DMS 273 (cell line): ENCODE results near the gene ZNF180.
"Not testable (repeated sequence)": the region's sequence is repeated elsewhere in the genome, so short reads cannot be mapped to it uniquely, and the experiment has no call there.

ENCODE experiments used
- DNase-seq: peaks from one replicate; lab custom pipeline; 2025; ENCODE audit not compliant: unreplicated experiment; lab: John Stamatoyannopoulos, UW

Gene ZNF180

GRCh38 chr19:44499962-44500949, at the start of gene ZNF180:
ZNF180 (minus strand) TSS chr19:44500522; CDS start chr19:44497334, 3,188 bp downstream.
- peak; percentile 99 for DNase-seq

GRCh38 chr19:44549507-44549906, 49.2 kb upstream of the ZNF180 start:
- DNase-seq, result no peak

DNA sequence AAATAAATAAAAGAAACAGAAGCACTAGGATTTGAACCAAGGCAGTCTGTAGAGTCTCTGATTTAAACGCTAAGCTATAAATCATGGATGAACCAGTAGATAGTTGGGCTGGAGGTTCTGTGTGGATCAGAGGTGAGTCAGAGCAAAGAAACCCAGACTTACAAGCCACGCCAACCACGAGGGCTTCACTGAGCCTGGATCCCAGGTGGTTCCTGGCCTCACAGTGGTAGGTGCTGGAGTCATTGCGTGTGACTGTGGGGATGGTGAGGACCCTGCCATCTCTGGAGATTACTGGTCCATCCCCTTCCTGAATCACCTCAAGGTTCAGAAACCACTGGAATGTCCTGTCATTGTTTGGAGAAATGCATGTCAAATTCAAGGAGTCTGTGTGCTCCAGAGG, 48.4 kb upstream of the ZNF180 start:
- DNase-seq, result no peak

DNA sequence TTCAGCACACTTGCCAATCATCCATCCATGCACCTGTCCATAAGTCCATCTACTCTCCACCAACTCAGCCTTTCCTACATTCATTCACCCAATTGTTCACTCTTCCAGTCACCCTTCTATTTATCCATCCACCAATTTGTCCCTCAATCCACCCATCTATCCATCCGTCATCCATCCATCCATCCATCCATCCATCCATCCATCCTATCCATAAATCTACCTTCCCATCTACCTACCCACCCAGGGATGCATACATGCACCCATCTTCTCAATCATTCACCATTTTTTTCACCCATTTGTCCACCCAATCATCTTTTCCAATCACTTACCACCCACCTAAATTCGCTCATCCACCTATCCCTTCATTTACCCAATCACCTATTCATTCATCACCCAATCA, 43.7 kb upstream of the ZNF180 start:
- no peak for DNase-seq

DNA sequence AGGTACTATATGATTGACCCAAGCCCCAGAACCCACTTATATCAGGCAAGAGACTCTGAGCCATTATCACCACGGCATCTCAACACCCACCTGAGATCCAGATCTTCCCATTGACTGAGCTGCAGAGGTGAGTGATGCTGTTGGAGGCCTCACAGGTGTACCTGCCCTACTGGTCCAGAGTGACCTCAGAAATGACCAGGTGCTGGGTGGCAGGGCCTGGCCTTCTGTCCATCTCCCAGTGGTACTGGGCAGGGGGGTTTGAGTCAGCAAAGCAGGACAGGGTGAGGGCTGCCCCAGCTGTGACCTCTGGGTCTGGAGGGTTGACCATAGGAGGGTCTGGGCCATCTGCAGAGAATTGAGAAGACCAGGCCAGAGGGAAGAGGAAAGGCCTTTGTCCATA, 42.3 kb upstream of the ZNF180 start:
- DNase-seq, result no peak

- no peak for DNase-seq
These were observed 40.4 kb upstream of the ZNF180 start for GRCh38 chr19:44540736-44541135.

DNA sequence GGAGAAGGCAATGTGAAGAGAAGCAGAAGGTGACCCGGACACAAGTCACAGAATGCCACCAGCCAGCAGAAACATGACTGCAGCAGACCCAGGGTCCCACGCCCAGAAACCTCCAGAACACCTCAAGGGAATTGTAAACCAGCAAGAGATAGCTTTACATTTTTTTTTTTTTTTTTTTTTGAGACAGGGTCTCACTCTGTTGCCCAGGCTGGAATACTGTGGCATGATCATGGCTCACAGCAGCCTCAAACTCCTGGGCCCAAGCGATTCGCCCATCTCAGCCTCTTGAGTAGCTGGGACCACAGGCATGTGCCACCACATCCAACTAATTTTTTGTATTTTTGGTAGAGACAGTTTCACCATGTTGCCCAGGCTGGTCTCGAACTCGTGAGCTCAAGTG, 39.7 kb upstream of the ZNF180 start:
- DNase-seq, result no peak

GRCh38 chr19:44539236-44539826, 39.0 kb upstream of the ZNF180 start:
- no peak for DNase-seq

DNA sequence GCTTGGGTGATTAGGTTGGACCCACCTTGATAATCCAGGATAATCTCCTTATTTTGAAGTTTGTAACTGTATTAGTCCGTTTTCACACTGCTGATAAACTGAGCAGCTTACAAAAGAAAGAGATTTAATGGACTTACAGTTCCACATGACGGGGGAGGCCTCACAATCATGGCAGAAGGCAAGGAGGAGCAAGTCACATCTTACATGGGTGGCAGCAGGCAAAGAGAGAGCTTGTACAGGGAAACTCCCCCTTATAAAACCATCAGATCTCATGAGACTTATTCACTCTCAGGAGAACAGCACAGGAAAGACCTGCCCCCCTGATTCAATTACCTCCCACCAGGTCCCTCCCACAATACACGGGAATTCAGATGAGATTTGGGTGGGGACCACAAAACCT, 35.0 kb upstream of the ZNF180 start:
- DNase-seq, result not testable (repeated sequence)

GRCh38 chr19:44532819-44533218, 32.5 kb upstream of the ZNF180 start:
- DNase-seq, result no peak

GRCh38 chr19:44530777-44531176, 30.5 kb upstream of the ZNF180 start:
- DNase-seq, result no peak

DNA sequence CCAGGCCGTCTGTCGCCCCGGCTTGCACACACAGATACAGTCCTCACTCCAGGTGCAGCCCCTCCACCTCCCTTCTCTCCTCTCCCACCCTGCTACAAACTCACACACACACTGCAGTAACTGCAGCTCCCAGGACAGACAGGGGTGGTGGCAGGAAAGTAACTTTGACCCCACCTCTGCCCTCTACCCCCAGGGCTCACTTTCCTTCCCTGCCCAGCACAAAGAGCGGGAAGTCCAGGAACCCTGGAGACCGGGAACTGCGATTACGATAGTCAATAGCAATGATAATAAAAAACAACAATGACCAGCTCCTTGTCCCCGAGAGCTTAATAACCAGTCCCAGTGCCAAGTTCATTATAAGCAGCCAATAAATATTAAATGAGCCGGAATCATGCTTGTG, 29.2 kb upstream of the ZNF180 start, which contains the start of gene CEACAM20:
CEACAM20 (minus strand) TSS at position 140 of the 400 bp plus-strand sequence. CDS start 166 bp downstream, outside the sequence.
- no peak for DNase-seq

GRCh38 chr19:44527554-44527953, 27.2 kb upstream of the ZNF180 start:
- no peak for DNase-seq

DNA sequence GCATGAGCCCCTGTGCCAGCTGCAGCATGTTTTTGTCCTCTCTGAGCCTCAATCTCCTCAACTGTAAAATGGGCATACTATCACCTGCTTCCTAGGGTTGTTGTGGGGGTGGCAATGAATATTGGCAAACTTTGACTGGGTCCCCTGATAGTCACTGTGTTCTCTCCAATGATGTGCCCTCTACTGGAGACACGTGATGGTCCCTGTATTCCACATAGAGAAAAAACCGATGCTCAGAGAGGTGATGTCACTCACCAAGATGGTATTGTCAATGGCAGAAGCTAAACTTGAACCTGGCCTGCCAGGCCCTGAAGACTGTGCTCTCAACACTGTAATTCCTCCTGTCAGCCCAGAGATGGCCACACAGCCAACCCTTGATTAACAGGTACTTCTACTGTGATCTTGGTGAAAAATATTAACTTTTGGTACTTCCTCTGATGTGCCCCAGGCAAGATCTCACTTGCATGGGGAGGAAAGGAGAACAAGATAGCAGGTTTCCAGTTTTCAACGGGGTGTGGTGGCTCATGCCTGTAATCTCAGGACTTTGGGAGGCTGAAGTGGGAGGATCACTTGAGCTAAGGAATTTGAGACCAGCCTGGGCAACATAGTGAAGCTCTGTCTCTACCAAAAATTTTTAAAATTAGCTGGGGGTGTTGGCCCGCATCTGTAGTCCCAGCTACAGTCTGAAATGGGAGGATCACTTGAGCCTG, 25.6 kb upstream of the ZNF180 start:
- peak; percentile 11 for DNase-seq

GRCh38 chr19:44521370-44521769, 21.0 kb upstream of the ZNF180 start:
- no peak for DNase-seq

- no peak for DNase-seq
These were observed 16.8 kb upstream of the ZNF180 start for GRCh38 chr19:44517146-44517545.

- no peak for DNase-seq
These were observed 15.6 kb upstream of the ZNF180 start for GRCh38 chr19:44515907-44516306.

GRCh38 chr19:44515031-44515430, 14.7 kb upstream of the ZNF180 start:
- no peak for DNase-seq

DNA sequence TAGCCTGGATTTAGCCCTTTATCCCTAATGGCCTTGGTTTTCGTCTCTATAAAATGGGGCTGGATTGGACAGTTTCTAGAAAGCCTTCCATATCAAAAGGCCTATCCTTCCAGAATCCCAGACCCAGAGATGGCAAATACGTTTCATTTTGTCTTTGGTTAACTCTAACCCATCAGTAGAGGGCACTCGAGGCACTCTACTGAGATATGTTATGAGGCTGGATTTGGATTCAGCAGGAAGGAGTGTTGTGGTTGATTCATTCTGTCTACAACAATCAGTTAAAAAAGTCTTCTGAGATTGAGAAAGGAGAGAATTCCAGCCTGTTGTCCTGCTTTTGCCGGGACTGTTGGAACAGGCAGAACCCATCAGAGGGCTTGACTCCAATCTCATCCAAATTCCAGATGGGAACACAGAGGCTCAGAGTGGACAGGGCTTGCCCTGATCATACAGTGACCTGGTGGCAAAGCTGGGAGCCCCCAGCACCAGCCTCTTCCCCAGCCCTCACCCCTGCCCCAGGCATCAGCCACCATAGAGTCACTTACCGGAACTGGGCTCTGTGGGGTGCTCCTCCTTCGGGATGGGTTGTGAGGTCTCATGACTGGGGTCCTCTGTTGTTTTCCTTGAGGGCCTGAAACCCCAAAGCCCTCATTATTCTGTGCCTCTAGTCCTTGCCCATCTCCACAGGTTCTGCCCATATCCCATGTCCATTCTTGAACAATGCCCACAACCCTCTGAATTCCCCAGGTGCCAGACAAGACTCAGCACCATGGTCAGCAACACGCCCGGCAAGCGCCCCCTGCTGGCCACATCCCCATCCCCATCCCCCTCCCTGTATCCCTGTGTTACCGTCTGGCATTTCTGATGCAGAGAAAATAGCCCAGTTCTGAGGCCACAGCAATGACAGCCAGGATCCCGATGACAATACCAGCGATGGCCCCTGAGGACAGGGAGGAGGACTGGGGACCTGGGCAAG, 12.3 kb upstream of the ZNF180 start:
- DNase-seq, result peak; percentile 64

DNA sequence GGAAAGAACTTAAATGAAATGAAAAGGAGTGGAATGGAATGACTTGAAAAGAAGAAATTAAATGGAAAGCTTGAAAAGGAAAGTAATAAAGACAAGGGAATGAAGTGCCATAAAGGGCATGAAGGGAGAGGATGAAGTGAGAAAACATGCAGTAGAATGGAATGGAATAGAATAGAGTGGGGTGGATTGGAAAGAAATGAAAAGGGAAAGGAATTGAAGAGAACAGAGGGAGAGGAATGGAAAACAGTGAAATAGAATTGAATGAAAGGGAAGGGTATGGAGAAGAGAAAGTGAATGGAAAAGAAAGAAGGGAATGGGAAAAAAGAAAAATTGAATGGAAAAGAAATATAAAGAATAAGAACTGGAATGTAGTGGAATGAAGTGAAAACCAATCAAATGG, 9.2 kb upstream of the ZNF180 start:
- DNase-seq, result no peak
